Measurements from ENCODE around the gene HCN4.

HCN4 gene

DNA sequence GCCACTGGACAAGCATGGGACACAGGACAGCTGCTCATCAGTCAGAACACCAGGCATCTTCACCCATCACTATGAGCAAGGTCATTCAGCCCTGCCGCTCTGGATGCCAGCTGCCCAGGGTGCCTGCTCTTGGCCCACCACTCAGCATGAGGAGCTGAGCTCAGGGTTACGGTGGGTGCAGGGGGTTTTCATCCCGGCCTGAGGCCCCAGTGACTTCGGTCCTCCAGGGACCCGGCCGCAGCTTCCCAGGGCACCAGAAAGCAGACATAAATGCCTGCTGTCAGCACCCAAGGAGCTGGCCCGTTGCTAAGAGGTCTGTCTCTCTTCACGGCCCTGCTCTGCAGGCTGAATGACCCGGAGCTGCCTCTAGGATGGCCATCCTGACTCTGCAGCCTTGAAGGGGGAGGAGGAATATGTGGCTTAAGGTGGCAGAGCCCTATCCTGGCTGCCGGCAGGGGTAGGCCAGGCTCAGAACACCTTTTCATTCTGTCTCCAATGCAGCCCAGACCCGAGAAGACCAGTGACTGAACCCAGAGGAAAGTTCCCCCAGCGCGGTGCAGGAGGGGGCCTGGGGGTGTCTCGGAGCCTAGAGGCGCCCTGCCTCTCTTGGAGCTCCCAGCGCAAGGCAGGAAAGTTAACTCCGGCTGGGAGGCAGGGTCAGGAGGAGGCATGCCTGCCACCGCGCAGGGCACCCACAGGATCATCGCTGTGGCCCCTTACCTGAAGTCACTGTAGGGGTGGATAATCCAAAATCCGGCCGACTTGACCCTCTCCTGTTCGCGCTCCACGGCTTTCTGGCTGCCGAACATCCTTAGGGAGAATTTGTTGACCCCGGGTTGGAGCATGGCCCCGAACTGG, 1.8 kb downstream of the HCN4 start:
- Mint-ChIP-seq H3K9me3 (no peaks in the 10 kb centered on the region), H3K36me3 (no peaks in the 10 kb centered on the region), H3K27me3 (peaks cover 77% of the 10 kb centered on the region), H3K4me3 (no peak overlapping the region), H3K4me1 (no peaks in the 10 kb centered on the region), H3K27ac (no peak overlapping the region)
- ATAC-seq, result no peak

DNA sequence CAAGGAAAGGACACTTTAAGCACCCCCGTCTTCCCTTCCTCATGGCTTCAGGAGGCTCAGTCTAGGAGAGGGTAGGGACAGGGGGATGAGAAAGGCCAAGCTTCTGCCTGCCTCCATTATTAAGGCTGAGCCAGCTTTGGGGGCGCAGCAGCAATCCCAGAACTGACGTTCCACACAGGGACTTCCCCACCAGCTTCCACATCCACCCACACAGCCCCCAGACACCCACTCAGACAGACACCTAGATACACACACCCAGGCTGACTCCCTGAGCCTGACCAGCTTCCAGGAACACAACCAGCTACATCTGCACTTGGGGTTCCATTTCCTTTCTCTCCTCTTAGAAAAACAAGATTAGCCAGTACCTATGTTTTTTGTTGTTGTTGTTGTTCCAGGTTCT, 4.7 kb downstream of the HCN4 start:
- no peaks in the 10 kb centered on the region for H3K9me3 Mint-ChIP-seq
- ATAC-seq, result no peak
- H3K4me3 Mint-ChIP-seq, result no peak overlapping the region
- H3K36me3 Mint-ChIP-seq, result no peaks in the 10 kb centered on the region
- H3K27me3 Mint-ChIP-seq, result peaks cover 62% of the 10 kb centered on the region
- no peaks in the 10 kb centered on the region for H3K4me1 Mint-ChIP-seq
- no peak overlapping the region for H3K27ac Mint-ChIP-seq

DNA sequence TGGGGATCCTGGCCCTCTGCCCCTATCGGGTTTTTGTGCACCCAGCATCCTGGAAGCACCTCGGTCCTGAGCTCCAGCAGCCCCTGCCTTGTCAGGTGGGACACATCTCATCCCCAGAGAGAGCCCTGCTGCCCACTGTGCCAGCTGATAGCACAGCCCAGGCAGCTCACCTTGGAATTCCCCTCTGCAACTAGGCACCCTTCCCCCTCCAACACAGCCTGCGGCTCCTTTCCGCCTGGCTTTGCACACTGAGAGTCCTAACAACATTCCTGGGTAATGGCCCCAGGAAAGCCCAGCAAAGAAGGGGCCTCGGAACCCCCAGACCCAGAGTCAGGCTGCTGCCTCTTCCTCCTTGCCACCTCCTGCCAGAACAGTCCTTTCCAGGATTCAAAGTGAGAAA, 5.9 kb downstream of the HCN4 start:
- ATAC-seq, result no peak
- H3K36me3 Mint-ChIP-seq, result no peaks in the 10 kb centered on the region

DNA sequence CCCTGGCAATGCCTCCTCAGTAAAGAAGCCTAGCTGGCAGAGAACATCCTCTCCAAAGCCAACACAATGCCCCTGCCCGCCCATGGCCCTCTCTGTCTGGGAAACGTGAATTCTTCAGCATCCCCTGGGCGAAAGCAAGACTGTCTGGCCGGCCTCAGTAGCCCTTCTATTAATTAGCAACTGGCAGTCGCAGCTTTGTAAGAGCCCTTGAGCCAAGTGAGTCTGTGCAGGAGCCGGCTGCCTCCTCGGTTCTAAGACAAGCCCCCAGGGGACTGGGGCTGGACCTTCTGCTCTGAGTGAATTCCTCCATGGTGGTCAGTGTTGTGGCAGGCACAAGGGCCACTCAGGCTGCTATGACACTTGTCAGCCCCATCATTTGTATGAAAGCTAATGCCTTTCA, 7.4 kb downstream of the HCN4 start:
- no peaks in the 10 kb centered on the region for H3K36me3 Mint-ChIP-seq
- ATAC-seq, result no peak

More for the DNA sequence above, 5.9 kb downstream of the HCN4 start:
- Mint-ChIP-seq H3K4me3 (no peak overlapping the region), H3K27ac (no peak overlapping the region), H3K27me3 (peaks cover 73% of the 10 kb centered on the region), H3K4me1 (no peaks in the 10 kb centered on the region), H3K9me3 (no peaks in the 10 kb centered on the region)

DNA sequence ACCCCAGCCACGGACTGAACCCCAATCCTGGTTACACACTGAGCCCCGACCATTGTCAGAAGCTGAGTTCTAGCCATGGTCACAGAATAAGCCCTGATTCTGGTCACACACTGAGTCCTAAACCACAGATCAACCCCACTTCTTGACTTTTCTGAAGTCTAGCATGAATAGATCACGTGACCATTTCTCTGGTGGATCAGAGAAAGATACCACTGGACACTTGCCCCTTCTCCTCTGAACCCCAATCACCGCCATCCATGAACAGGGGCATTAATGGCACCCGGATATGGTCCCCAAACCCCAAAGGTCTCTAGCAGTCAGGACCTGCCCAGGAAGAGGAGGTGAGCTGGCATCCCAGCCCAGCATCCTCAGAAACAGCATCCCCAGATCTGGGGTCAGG, 9.1 kb downstream of the HCN4 start:
- H3K4me1 Mint-ChIP-seq, result no peaks in the 10 kb centered on the region
- ATAC-seq, result no peak
- H3K9me3 Mint-ChIP-seq, result no peaks in the 10 kb centered on the region

More for the DNA sequence above, 7.4 kb downstream of the HCN4 start:
- Mint-ChIP-seq H3K27me3 (peaks cover 72% of the 10 kb centered on the region), H3K27ac (no peak overlapping the region), H3K4me1 (no peaks in the 10 kb centered on the region), H3K9me3 (no peaks in the 10 kb centered on the region), H3K4me3 (no peak overlapping the region)

DNA sequence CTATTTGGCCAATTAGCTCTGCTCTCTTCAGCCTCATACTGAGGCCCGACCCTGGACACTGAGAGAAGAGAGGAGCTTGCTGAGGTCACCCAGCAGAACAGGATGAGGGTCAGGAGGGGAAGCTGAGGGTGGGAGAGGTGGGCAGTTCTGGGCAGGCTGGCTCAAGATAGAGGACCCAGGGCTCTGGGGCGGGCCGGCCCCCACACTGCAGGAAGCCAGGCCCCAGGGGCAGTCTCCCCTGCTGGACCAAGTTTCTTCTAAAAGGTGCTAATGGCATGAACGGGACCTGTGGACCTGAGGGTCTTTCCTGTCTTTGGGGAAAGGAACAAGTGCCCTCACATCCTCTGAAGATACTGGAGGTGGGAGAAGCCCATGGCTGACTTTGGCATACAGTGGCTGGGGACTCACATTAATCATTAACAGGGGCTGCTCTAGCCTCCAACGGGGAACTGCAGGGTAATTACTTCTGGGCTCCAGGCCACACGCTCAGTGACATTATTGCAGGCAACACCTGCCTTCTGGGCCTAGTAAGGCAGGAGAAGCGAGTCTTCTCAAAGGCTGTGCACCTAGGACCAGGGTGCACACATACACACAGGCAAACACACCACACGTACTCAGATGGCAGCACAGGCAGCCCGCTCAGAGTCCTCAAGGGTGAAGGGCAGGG, 10.6 kb downstream of the HCN4 start:
- no peaks in the 10 kb centered on the region for H3K36me3 Mint-ChIP-seq
- no peak overlapping the region for H3K4me3 Mint-ChIP-seq
- no peaks in the 10 kb centered on the region for H3K4me1 Mint-ChIP-seq
- H3K27me3 Mint-ChIP-seq, result peaks cover 54% of the 10 kb centered on the region
- no peaks in the 10 kb centered on the region for H3K9me3 Mint-ChIP-seq
- ATAC-seq, result no peak
- H3K27ac Mint-ChIP-seq, result no peak overlapping the region

More for the DNA sequence above, 9.1 kb downstream of the HCN4 start:
- Mint-ChIP-seq H3K27ac (no peak overlapping the region), H3K4me3 (no peak overlapping the region), H3K36me3 (no peaks in the 10 kb centered on the region), H3K27me3 (peaks cover 65% of the 10 kb centered on the region)

DNA sequence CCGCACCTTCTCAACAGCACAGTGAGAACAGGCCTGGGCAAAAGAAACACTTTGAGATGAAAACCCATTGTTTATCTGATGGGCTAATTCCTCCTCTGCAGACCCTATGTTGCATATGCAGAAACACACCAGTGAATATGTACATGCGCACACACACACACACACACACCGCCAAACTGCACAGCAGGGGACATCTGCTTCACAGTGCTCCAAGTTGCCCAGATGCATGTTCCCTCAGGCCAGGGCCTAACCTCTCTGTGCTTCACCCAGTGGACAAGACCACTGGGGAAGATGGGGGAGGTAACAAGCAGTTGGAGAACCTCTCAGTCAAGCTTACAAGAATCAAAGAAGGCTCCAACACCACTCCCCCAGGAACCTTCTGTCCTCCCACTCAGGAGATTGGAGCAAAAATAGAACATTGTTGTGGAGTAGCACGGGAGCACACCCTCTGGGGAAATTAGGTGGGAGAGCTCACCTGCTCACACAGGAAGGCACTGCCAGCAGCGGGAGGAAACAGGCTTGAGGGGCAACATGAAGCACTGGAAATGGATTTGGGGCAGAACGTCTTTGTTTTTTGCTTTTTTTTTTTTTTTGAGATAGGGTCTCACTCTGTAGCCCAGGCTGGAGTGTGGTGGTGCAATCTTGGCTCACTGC, 13.0 kb downstream of the HCN4 start:
- Mint-ChIP-seq H3K27me3 (peaks cover 40% of the 10 kb centered on the region), H3K4me3 (no peak overlapping the region), H3K36me3 (no peaks in the 10 kb centered on the region), H3K27ac (no peak overlapping the region), H3K4me1 (no peaks in the 10 kb centered on the region), H3K9me3 (no peaks in the 10 kb centered on the region)
- no peak for ATAC-seq

DNA sequence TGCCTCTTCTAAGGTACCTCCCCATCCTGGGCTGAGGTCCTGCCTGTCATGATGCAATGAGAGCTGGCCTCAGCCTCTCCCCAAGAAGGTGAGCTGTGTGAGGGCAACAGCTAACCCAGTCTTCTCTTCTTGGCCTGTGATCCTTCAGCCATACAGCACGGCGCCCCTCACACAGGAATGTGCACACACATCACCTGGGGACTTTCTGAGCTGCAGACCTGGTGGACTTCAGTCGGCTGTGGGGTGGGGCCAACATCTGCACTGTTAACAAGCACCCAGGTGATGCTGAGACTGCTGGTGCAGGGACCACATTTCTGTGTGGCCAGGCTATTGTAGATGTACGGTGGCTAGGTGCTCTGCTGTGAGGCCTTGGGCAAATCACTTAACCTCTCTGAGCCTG, 14.5 kb downstream of the HCN4 start:
- H3K4me1 Mint-ChIP-seq, result no peaks in the 10 kb centered on the region
- peaks cover 29% of the 10 kb centered on the region for H3K27me3 Mint-ChIP-seq
- ATAC-seq, result no peak
- H3K4me3 Mint-ChIP-seq, result no peak overlapping the region
- H3K9me3 Mint-ChIP-seq, result no peaks in the 10 kb centered on the region
- H3K36me3 Mint-ChIP-seq, result no peaks in the 10 kb centered on the region
- H3K27ac Mint-ChIP-seq, result no peak overlapping the region

DNA sequence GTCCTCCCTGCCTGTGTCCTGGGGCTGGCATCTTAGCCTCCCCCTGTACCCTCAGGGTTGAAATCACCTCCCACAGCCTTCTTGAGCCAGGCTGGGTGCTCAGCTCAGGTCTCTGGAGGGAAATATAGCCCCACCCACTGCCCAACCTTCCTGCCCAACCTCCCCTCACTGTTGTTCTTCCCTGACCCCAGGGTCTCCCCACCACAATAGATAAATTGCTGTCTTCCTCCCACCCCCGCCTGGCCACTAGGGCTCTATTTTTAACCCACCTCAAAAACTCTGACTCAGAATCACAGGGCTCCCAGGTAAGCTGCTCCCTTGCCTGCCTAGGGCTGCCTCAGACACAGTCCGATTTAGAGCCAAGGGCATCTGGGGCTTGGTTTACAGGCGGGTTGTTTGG, 15.0 kb downstream of the HCN4 start:
- Mint-ChIP-seq H3K9me3 (no peaks in the 10 kb centered on the region), H3K4me1 (no peaks in the 10 kb centered on the region), H3K36me3 (no peaks in the 10 kb centered on the region), H3K4me3 (no peak overlapping the region), H3K27ac (no peak overlapping the region), H3K27me3 (peaks cover 24% of the 10 kb centered on the region)
- ATAC-seq, result no peak

DNA sequence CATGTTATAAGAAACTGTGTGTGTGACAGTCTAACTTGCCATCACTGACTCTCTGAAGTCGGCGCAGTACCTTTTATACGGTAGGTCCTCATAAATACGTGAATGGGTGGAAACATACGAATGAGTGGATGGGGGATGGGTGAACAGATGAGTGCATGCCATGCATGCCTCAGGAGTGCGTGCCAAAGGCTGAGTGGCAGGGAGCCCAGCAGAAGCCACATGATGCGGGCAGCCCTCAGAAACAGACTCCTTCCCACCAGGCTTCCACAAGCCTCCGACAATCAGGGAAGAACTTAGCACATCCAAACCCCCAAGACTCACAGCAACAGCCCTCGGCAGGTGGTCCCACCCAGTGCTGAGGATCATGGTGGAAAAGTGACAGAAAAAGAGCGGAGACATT, 16.7 kb downstream of the HCN4 start:
- no peaks in the 10 kb centered on the region for H3K9me3 Mint-ChIP-seq
- H3K27ac Mint-ChIP-seq, result no peak overlapping the region

DNA sequence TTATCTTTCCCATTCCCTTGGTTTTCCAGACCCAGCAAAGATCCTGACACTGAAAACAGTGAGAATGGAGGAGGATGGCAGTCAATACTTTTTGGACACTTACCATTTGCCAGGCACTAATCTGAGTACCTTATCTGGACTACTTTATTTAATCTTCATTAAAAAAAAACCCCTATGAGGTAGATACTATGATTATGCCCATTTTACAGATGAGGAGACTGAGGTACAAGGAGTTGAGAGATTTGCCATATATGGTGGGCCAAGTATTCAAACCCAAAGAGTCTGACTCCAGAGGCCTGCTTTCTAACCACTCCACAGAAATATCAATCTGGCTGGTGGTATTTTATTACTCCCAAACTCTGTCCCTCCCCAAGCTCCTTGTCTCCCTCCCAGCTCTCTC, 19.6 kb downstream of the HCN4 start:
- Mint-ChIP-seq H3K27me3 (no peaks in the 10 kb centered on the region), H3K9me3 (no peaks in the 10 kb centered on the region), H3K4me1 (no peaks in the 10 kb centered on the region), H3K27ac (no peak overlapping the region), H3K4me3 (no peak overlapping the region), H3K36me3 (no peaks in the 10 kb centered on the region)
- ATAC-seq, result no peak

More for the DNA sequence above, 16.7 kb downstream of the HCN4 start:
- H3K4me3 Mint-ChIP-seq, result no peak overlapping the region
- ATAC-seq, result no peak
- H3K27me3 Mint-ChIP-seq, result peaks cover 9% of the 10 kb centered on the region
- H3K36me3 Mint-ChIP-seq, result no peaks in the 10 kb centered on the region
- no peaks in the 10 kb centered on the region for H3K4me1 Mint-ChIP-seq

DNA sequence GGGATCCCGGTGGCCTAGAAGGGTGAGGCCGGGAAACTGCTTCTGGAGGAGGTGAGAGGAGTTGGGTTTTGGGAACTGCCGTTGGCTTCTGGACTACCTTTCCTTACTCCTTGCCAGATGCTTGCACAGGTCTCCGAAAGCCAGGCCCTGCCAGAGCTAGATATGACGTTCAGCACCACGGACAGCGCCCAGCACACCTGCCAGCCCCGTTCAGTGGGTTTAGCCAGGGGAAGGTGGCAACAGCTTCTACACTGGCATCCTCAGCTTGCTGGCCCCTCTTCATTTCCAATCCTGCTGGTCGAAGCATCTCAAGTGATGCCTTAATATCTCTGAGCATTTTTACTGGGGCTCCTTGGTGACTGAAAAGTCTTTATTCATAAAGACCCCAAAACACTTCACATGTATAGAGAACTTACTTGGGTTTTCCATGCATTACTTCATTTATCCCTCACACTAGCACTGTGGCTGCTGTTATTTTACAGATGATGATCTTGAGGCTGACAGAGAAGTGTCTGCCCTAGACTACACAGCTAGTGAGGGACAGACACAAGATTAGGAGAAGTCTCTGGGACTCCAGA, 21.9 kb downstream of the HCN4 start:
- Mint-ChIP-seq H3K4me3 (no peak overlapping the region), H3K9me3 (peaks cover 10% of the 10 kb centered on the region), H3K36me3 (no peaks in the 10 kb centered on the region), H3K27me3 (no peaks in the 10 kb centered on the region), H3K27ac (no peak overlapping the region), H3K4me1 (no peaks in the 10 kb centered on the region)
- no peak for ATAC-seq

DNA sequence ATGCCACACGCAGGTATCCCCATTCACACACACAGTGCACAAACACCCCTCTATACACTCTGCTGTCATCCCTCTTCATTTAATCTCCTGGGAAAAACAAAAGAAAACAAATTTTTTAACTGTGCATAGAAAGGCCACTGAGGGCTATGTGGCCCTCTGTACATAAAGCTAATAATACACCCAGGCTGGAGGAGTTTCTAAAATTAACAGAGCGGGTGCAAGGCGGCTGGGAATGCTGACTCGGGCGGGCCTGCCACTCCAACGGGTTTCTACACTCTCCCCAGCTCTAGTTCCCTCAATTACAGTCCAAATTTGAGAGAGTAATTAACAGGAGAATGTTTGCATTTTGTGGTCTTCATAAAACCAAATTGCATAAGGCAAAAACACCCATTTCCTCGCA, 23.1 kb downstream of the HCN4 start:
- H3K9me3 Mint-ChIP-seq, result peaks cover 10% of the 10 kb centered on the region
- H3K4me1 Mint-ChIP-seq, result no peaks in the 10 kb centered on the region
- H3K36me3 Mint-ChIP-seq, result no peaks in the 10 kb centered on the region
- no peaks in the 10 kb centered on the region for H3K27me3 Mint-ChIP-seq
- no peak overlapping the region for H3K27ac Mint-ChIP-seq
- H3K4me3 Mint-ChIP-seq, result no peak overlapping the region
- no peak for ATAC-seq

DNA sequence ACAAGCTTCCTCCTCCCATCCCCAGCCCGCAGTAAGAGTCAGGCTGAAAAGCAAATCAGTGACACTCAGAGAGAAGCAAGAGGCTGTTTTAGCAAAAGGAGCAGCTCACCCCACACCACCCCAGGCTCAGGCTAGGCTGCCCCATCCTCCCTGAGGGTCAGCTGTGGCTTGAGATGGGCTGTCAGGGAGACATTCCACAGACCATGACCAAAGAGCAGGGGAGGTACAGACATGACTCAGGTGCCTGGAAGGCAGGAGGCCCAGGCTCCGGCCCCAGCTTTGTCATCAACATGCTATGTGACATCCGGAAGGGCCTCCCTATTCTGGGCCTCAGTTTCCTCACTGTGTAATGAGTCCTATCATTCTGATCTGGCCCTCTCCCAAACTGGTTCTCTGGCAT, 24.7 kb downstream of the HCN4 start:
- Mint-ChIP-seq H3K9me3 (peaks cover 10% of the 10 kb centered on the region), H3K27ac (no peak overlapping the region), H3K4me3 (no peak overlapping the region), H3K27me3 (no peaks in the 10 kb centered on the region), H3K4me1 (no peaks in the 10 kb centered on the region), H3K36me3 (no peaks in the 10 kb centered on the region)
- no peak for ATAC-seq

DNA sequence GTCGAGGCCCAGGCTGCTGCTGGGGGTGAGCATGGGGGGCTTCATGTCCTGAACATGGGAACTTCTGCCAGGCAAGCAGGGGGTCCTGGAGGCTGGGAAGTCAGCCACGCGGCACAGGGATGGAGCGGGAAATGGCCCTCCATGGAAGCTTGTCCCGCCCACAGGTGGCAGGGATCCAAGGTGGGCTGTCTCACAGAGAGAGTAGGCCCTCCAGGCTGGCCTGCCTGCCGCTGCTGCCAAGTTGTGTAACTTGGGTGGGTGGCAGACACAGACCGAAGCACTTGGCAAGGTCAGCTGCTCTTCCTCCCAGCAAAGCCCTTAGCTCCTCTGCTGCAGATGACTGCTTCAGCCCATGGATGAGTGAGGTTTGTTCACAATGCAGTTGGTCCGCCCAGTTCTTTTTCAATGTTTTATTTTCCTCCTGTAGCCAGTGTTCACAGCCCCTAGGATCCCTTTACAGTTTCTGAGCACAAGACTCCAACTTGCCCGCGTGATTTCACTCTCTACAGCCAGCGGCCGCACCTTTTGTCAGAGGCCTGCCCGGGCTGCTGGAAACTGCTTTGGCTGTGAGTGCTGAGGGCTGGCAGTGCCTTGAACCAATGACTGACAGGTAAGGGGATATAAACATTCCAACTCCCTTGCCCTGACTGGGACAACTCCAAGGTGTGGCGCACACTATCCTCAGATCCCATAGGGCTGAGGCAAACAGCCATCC, 26.7 kb downstream of the HCN4 start:
- H3K9me3 Mint-ChIP-seq, result peaks cover 10% of the 10 kb centered on the region
- H3K4me3 Mint-ChIP-seq, result no peak overlapping the region
- ATAC-seq, result no peak
- peaks cover 2% of the 10 kb centered on the region for H3K27me3 Mint-ChIP-seq
- no peaks in the 10 kb centered on the region for H3K36me3 Mint-ChIP-seq
- no peaks in the 10 kb centered on the region for H3K4me1 Mint-ChIP-seq
- no peak overlapping the region for H3K27ac Mint-ChIP-seq

Data from stimulated activated memory B cell treated with anti-CD40 and anti-IgM and Interleukin-4, amounts not matched to agents 10 μg/mL and 1 μg/mL and 100 μg/mL, for 72 hours (primary cell).